ENCODE results near the gene TBXAS1. TPM values are rescaled to one million over a fixed set of nuclear protein-coding genes. Genes with fewer than 3 reads are reported as not detected.

TBXAS1 gene
- total and polyA plus RNA-seq, 2 donors (not counting 3 experiments of a cell fraction or from before 2014, with no cell fraction given), result 2.1 to 4.3 TPM

- Histone ChIP-seq H4K20me1 (replicated peaks; ENCODE audit: control insufficient read depth, extremely low read depth, insufficient read depth, low read length) (no peaks in the 10 kb centered on the region), H2AFZ (ENCODE audit: low read depth, low read length) (no peak overlapping the region), H3K36me3 (ENCODE audit: control insufficient read depth in 2 of 2, extremely low read depth in 1 of 2, insufficient read depth in 2 of 2, low read length in 2 of 2) (no peaks in the 10 kb centered on the region), H3K27me3 (ENCODE audit: control insufficient read depth in 2 of 2, insufficient read depth in 2 of 2, low read length in 2 of 2) (peaks cover 2 to 6% of the 10 kb centered on the region in 2 experiments), H3K9me1 (replicated peaks; ENCODE audit: control insufficient read depth, extremely low read depth, insufficient read depth, low read length) (no peaks in the 10 kb centered on the region), H3K27ac (ENCODE audit: insufficient read depth, low read depth, low read length) (no peak overlapping the region), H3K9me3 (replicated peaks; ENCODE audit: control insufficient read depth, insufficient read depth, low read length) (no peaks in the 10 kb centered on the region), H3K4me2 (ENCODE audit: insufficient read depth, low read length) (no peak overlapping the region), H3K79me2 (ENCODE audit: control insufficient read depth, insufficient read depth, low read length) (no peaks in the 10 kb centered on the region), H3K4me3 (replicated peaks in 1 of 3; ENCODE audit: insufficient read depth in 1 of 3, low read depth in 1 of 3, low read length in 3 of 3) (no peak overlapping the region), H3K9ac (replicated peaks; ENCODE audit: extremely low read depth, insufficient read depth, low read length) (no peak overlapping the region), H3K4me1 (ENCODE audit: control insufficient read depth, extremely low read depth, insufficient read depth, low read length) (no peaks in the 10 kb centered on the region)
- intact Hi-C loops (cut with micrococcal nuclease), result no loop called here
- ChIA-PET POLR2A (no interaction called here), CTCF (no interaction called here)
- FAIRE-seq, result no peak
- dilution Hi-C loops (cut with MboI; ENCODE audit: extremely low pct_ligation_motif_present, low sequenced_read_pairs), result no loop called here
- no peak for DNase-seq (ENCODE audit: low read depth, low spot score)
- no TSS peak for BruUV-seq (replicated peaks)
- TF ChIP-seq JUN (IDR thresholded peaks at IDR 0.05; ENCODE audit: borderline replicate concordance, insufficient read depth, insufficient read length, low read depth), result no peak
- no peak for TF ChIP-seq POLR2A (IDR thresholded peaks at IDR 0.05; ENCODE audit: low read depth, low read length)
- TF ChIP-seq POLR2AphosphoS5 (IDR thresholded peaks at IDR 0.05; ENCODE audit: insufficient read depth, low read depth, low read length), result no peak
- no peak for TF ChIP-seq MAX (IDR thresholded peaks at IDR 0.05; ENCODE audit: insufficient read depth, insufficient read length)
- no peak for TF ChIP-seq GATA2 (IDR thresholded peaks at IDR 0.05; ENCODE audit: insufficient read depth, insufficient read length, low read depth, low read length)
- TF ChIP-seq FOS (IDR thresholded peaks at IDR 0.05; ENCODE audit: borderline replicate concordance, insufficient read depth, low read length), result no peak
- no peak for TF ChIP-seq EZH2 (IDR thresholded peaks at IDR 0.05; ENCODE audit: borderline replicate concordance, low read depth, low read length, severe bottlenecking)
- no peak for TF ChIP-seq MYC (IDR thresholded peaks at IDR 0.05; ENCODE audit: low read depth, low read length)
- no peak for TF ChIP-seq CTCF (IDR thresholded peaks at IDR 0.05; ENCODE audit: extremely low read depth in 1 of 2, insufficient read depth in 1 of 2, low read depth in 1 of 2, low read length in 2 of 2)
Observed at GRCh38 chr7:139942636-139943035, 113.6 kb downstream of the TBXAS1 start.
